CD4-positive, alpha-beta T cell treated with Interleukin-1 beta for 1 hour (primary cell): ENCODE results near the gene XRCC6.
A peak's percentile ranks its signal among the peaks of the same experiment; 100 is the strongest.
"Not testable (repeated sequence)": the region's sequence is repeated elsewhere in the genome, so short reads cannot be mapped to it uniquely, and the experiment has no call there.

Experiments
- DNase-seq, 2 donors: peaks; one replicate each; pipeline ENCODE4 v3.0.0-alpha.2; 2020 to 2022

The XRCC6 gene

GRCh38 chr22:41621099-41621910 lies at the start of gene XRCC6:
XRCC6 (plus strand) TSS chr22:41621295; CDS start chr22:41622005, 710 bp downstream.
- DNase-seq, result peak; percentile 100

- no peak for DNase-seq
These were observed 49.3 kb upstream of the XRCC6 start for GRCh38 chr22:41571786-41572185.

DNA sequence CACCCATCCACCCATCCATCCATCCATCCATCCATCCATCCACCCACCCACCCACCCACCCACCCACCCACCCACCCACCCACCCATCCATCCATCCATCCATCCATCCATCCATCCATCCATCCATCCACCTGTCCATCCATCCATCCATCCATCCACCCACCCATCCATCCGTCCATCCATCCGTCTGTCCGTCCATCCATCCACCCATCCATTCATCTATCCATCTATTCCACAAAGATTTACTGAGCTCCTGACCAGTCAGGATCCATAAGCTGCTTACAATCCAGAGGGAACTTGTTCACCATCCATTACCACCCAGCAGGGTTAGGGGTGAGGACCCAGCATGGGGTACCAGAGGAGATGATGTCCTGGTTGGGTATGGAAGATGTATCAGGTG lies 48.8 kb upstream of the XRCC6 start:
- not testable (repeated sequence) for DNase-seq

DNA sequence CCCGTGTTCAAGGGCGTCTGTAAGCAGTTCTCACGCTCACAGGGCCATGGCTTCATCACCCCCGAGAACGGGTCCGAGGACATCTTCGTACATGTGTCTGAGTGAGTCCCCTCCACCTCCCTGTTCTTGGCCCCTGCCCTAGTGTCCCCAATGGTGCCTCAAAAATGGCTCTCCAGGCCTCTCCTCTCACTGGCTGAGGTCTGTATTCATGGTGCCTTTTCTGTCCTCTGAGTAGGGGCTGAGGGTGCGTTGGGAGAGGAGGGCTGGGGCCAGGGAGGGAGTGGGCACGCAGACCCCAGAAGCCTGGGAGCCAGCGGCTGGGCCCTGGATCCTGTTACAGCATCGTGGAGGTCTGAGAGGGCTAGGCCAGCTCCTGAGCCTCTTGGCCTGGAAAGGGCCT lies 47.4 kb upstream of the XRCC6 start:
- DNase-seq, result no peak

DNA sequence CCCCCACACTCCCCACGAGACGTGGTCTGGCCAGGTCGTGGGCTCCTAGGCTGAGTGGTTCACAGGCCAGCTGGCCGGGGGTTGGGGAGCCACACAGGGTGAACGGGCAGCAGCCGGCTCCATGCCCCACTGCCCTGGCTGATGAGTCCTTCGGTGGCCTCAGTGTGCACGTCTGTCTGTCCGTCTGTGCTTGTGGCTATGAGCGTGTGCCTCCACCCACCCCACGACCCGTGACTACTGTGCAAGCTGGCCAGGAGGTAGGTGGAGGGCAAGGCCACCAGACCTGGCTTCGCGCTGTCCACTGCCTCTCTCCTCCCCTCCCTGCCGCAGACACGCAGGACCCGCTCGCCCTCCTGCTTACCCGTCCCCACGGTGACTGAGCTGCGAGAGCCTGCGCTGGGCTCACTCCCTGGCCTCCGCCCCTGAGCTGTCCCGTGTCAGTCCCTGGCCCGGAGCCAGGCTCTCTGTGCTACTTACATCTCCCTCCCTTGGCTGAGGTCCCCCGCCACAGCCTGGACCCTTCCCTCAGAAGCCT lies 46.2 kb upstream of the XRCC6 start:
- DNase-seq, result no peak

DNA sequence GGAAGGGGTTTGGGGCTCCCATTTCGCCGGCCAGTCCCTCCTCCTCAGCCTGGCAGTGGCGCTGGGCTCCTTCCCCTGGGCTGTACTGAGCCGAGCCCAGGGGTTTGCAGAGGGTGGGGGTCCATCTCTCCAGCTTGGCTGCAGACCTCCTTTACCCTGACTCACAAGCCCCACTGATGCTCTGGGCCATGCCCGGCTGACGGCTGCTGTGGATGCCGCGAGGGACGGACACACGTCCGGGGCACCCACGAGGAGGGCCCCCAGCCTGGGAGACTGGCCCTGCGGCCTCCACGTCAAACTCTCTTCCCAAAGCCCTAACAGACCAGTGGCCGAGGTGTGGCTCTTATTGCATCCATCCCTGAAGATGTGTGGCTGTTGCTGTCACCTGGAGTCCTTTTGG lies 45.6 kb upstream of the XRCC6 start:
- DNase-seq, result no peak

GRCh38 chr22:41576877-41577276 lies 44.2 kb upstream of the XRCC6 start:
- DNase-seq, result peak; percentile 27 to 41

DNA sequence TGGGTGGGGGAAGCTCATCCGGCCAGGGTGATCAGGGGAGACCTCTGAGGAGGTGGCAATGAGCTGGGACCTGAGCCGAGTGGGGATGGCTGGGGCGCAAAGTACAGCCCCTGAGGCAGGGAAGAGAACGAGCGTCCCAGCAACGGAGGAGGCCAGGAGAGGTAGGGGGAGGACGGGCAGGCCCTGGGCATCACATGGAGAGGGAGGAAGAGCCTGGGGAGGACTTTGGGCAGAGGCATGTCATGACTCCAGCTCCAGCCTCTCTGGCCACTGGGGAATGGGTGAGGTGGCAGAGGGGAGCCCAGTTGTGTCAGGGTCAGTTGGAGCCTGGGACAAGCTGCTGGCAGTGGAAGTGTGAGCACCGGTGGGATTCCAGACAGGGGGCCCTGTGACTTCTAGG lies 43.0 kb upstream of the XRCC6 start:
- no peak for DNase-seq

- no peak for DNase-seq
These were observed 42.3 kb upstream of the XRCC6 start for GRCh38 chr22:41578818-41579217.

DNA sequence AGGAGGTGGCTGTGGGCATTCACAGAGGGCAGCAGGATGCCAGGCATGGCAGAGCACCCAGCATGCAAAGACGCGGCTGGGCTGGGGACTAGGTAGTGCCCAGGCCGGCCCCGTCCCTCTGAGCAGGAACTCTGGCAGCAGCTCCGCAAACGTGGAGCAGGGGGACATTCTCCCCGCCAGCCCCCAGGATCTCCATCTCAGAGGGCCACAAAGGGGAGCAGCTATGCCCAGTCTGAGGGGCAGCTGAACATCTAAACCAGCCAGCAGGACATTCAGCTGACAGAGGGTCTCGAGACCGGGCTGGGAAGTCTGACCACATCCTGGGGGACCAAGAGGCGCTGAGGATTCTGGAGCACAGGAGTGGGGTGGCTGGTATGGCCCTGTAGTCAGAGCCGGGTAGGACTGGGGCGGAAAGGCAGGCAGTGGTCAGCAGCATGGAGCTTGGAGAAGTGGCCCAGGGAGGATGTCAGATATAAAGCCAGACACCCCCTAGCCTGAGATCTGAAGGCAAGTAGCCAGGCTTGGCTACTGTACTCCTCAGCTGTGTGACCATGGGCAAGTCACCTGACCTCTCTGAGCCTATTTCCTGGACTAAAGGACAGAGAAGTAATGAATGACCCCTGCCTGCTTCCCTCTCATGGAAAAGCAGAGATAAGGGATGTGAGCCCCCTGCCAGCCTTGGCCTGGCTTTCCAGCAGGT lies 41.6 kb upstream of the XRCC6 start:
- no peak for DNase-seq

GRCh38 chr22:41579997-41580355 lies 41.1 kb upstream of the XRCC6 start:
- DNase-seq, result no peak

GRCh38 chr22:41582694-41583093 lies 38.4 kb upstream of the XRCC6 start:
- DNase-seq, result no peak

DNA sequence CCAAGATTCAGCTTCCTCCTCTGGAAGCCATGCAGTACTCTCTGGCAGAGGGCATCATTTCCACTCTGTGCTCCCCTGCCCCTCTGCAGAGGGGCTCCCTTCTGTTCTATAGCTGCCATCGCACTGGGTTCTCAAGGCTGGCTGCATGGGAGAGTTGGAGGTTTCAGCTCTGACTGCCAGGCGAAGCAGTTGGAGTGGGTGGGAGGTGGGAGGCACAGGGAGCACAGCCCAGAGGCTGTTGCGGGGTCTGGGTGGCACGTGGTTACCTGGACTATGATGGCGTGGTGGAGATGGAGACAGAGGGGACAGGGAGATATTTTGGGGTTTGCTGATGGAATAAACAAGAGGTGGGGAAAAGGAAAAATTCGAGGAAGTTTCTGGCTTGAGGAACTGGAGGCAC lies 36.2 kb upstream of the XRCC6 start:
- DNase-seq, result no peak

DNA sequence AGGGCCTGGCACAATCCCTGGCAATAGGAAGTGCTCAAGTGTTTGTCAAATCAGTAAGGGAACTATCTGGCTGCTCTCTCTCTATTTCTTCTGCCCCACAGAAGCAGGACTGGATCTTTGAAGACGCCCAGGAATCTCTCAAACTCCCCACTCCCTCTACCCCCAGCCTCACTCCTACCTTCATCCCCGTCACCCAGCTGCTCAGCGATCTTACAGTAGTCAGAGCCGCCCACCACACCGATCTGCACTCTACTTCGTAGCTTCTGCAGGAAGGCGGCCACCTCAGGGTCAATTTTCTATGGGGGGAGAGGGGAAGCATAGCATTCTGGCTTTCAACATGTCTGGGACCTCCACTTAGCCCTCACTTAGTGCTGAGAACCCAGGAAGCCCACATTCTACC lies 35.2 kb upstream of the XRCC6 start:
- DNase-seq, result no peak

DNA sequence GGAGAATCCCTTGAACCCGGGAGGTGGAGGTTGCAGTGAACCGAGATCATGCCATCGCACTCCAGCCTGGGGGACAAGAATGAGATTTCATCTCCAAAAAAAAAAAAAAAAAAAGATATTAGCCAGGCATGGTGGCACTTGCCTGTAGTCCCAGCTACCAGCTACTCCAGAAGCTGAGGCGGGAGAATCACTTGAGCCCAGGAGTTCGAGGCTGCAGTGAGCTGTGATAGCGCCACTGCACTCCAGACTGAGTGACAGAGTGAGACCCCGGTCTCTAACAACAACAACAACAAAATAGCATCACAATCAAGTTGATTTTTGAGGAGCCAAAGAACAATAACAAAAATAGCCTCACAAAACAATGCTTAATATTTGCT lies 33.8 kb upstream of the XRCC6 start:
- DNase-seq, result no peak

- DNase-seq, result peak; percentile 100
These were observed 31.5 kb upstream of the XRCC6 start, which contains the start of gene PMM1 for GRCh38 chr22:41589391-41590241. PMM1 (minus strand) TSS chr22:41589840; CDS start chr22:41589805, 35 bp downstream.

GRCh38 chr22:41593336-41593960 lies 27.6 kb upstream of the XRCC6 start:
- DNase-seq, result not testable (repeated sequence)

DNA sequence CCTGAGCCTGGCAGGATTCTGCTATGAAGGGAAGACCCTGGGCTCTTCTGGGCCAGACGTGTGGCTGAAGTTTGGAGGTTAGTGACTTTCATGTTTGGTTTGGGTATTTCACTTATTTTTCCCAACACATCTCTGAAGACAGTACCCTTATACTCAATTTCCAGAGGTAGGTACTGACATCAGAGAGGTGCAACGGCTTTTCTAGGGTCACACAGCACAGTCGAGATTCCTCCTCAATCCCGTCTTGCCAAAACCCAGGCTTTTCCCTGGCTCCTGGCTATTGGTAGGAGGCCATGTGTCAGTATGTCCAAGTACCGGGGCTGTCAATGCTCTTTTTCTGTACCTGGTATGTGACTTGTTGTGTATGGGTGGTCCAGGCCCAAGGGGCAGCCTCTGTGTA lies 25.4 kb upstream of the XRCC6 start:
- DNase-seq, result no peak

DNA sequence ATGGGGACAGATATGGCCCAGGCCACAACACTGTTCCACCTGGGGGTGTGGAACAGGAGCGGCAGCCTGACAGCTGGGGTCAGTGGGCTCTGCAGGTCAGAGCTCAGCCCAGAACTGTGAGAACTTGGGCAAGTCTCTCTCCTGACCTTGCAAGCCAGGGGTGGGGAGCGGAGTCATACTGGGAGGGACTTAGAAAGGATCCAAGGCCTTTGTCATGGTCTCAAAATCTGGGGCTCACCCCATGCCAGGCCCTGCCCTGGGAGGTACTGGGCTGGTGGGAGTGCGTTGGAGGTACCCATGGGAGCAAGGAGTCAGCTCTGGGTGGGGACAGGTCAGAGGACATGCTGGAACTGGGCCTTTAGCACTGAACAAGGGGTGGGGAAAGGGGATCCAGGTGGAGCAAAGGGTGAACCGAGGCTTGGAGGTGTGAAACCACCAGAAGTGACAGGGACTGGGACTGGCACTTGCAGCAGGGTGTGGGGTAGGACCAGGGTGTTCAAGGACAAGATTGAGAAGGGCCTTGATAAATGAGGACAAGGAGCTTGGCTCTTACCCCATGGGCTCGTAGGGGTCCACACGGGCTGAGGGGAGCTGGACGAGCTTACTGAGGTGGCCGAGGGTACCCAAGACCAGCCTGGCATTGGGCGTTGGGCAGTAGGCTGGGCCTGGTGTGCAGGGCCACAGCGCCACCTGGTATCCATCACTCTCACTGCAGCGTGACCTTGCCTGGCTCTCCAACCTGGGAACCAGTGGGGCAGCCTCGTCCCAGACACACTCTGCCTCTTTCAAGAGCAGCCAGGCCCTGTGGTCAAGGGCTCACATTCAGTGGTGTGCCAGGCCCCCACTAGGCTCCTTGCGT lies 24.1 kb upstream of the XRCC6 start:
- DNase-seq, result peak; percentile 26 to 31

DNA sequence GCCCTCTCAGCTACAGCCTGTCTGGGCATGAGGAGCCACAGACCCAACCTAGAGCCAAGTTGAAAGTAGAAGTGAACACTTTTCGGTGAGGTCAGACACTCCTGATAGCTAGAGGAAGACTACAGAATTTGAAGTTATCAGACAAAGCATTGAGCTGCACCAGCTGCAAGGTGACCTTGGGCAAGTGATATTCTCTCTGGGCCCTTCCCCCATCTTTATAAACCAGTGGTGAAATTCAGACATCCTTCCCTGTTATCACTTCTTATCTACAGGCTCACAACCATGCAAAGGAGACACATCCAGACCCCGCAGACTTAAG lies 23.5 kb upstream of the XRCC6 start:
- no peak for DNase-seq

GRCh38 chr22:41598081-41598480 lies 23.0 kb upstream of the XRCC6 start:
- DNase-seq, result no peak
